HepG2 (cell line): ENCODE data around the gene SEC23IP. TPM values are rescaled to one million over a fixed set of nuclear protein-coding genes. Genes with fewer than 3 reads are reported as not detected.

Source experiments
- ATM ChIP-seq: fragments of 450-650 bp; IDR thresholded peaks from 2 replicates; pipeline ENCODE4 v1.7.1; 2017; ENCODE audit warnings: mild to moderate bottlenecking, borderline replicate concordance
- DMTF1 ChIP-seq: sonication (generic); formaldehyde crosslinking; IDR thresholded peaks from 2 replicates; pipeline ENCODE4 v1.4.0; 2020; ENCODE audit warnings: mild to moderate bottlenecking, missing genetic modification reagents
- FOXO1 ChIP-seq: sonication (generic); formaldehyde crosslinking; IDR thresholded peaks from 2 replicates; pipeline ENCODE4 v1.4.0; 2020; ENCODE audit warnings: missing genetic modification reagents
- GATA4 ChIP-seq: sonication (generic); IDR thresholded peaks from 2 replicates; pipeline ENCODE4 v1.6.1; 2016; ENCODE audit warnings: antibody characterized with exemption, low read depth, borderline replicate concordance
- KMT2B ChIP-seq: IDR thresholded peaks from 2 replicates; pipeline ENCODE4 v1.6.1; 2016; ENCODE audit warnings: missing genetic modification reagents, missing compliant biosample characterization
- NR2F2 ChIP-seq: IDR thresholded peaks from 2 replicates; pipeline ENCODE4 v1.6.1; 2012; ENCODE audit warnings: low read depth, inconsistent platforms, borderline replicate concordance
- PHF8 ChIP-seq: sonication (generic); formaldehyde crosslinking; IDR thresholded peaks from 2 replicates; pipeline ENCODE4 v1.5.0; 2020; ENCODE audit warnings: missing genetic modification reagents
- POLR2AphosphoS5 ChIP-seq: IDR thresholded peaks from 2 replicates; pipeline ENCODE4 v1.6.1; 2012; ENCODE audit warnings: low read depth, low read length
- SMC3 ChIP-seq: IDR thresholded peaks from 2 replicates; pipeline ENCODE4 v1.6.1; 2011; ENCODE audit warnings: low read length, improper control_type of control experiment
- TFAP4 ChIP-seq: sonication (generic); IDR thresholded peaks from 2 replicates; pipeline ENCODE4 v1.6.1; 2016; ENCODE audit warnings: low read depth, borderline replicate concordance
- TGIF2 ChIP-seq: IDR thresholded peaks from 2 replicates; pipeline ENCODE4 v1.6.1; 2016; ENCODE audit warnings: control low read depth, missing compliant biosample characterization
- ZFP91 ChIP-seq: sonication (generic); formaldehyde crosslinking; IDR thresholded peaks from 2 replicates; pipeline ENCODE4 v1.9.0; 2022; ENCODE audit warnings: missing genetic modification reagents, mild to moderate bottlenecking, borderline replicate concordance
- ZKSCAN1 ChIP-seq: fragments of 150-350 bp; IDR thresholded peaks from 2 replicates; pipeline ENCODE4 v1.6.1; 2014; ENCODE audit warnings: low read length
- ZNF143 ChIP-seq: sonication (generic); formaldehyde crosslinking; IDR thresholded peaks from 2 replicates; pipeline ENCODE4 v1.4.0; 2020; ENCODE audit warnings: missing genetic modification reagents
- ZNF180 ChIP-seq: sonication (generic); formaldehyde crosslinking; IDR thresholded peaks from 2 replicates; pipeline ENCODE4 v1.4.0; 2020; ENCODE audit warnings: low read depth, missing genetic modification reagents, borderline replicate concordance
- ZNF260 ChIP-seq: sonication (generic); formaldehyde crosslinking; IDR thresholded peaks from 2 replicates; pipeline ENCODE4 v1.4.0; 2020; ENCODE audit warnings: missing genetic modification reagents, low read depth, mild to moderate bottlenecking, borderline replicate concordance
- ZNF513 ChIP-seq: sonication (generic); formaldehyde crosslinking; conservative IDR thresholded peaks from 2 replicates; pipeline ENCODE4 v1.5.0; 2020; ENCODE audit warnings: missing genetic modification reagents
- ZNF704 ChIP-seq: sonication (generic); formaldehyde crosslinking; IDR thresholded peaks from 2 replicates; pipeline ENCODE4 v1.8.1; 2023; ENCODE audit warnings: mild to moderate bottlenecking, inconsistent platforms, moderate library complexity, missing genetic modification reagents, borderline replicate concordance
- ZNF776 ChIP-seq: sonication (generic); formaldehyde crosslinking; IDR thresholded peaks from 2 replicates; pipeline ENCODE4 v1.4.0; 2020; ENCODE audit warnings: mild to moderate bottlenecking, missing genetic modification reagents
- ZNF784 ChIP-seq: sonication (generic); formaldehyde crosslinking; IDR thresholded peaks from 2 replicates; pipeline ENCODE4 v1.5.1; 2020; ENCODE audit warnings: missing genetic modification reagents, mild to moderate bottlenecking, borderline replicate concordance
- polyA plus RNA-seq, 8 experiments: library from polyadenylated mRNA; depleted of rRNA in 3 of 8; stranded (reverse) in 7 of 8; unstranded in 1 of 8; fragments of >200 nt; fragmentation: Illumina TruSeq in 4 of 8; extraction: Trizol in 4 of 8; gene quantifications; 2 replicates each; pipeline versions ENCODE4 v1.2.1 to v1.2.3, GENCODE V29; 2011 to 2016; ENCODE audit warnings: low read depth in 4 of 8, missing spikeins in 1 of 8, mixed read lengths in 1 of 8; ENCODE audit not compliant: insufficient read depth in 1 of 8
- total RNA-seq, 5 experiments: library from RNA; depleted of rRNA; stranded (reverse); fragments of >200 nt; fragmentation: Illumina TruSeq; extraction: Trizol; gene quantifications; 2 replicates each; pipeline ENCODE4 v1.2.3, GENCODE V29; 2016; ENCODE audit warnings: low read depth in 1 of 5

SEC23IP gene
- total and polyA plus RNA-seq, 2 of the 13 experiments (the other 11 are each of a cell fraction or from before 2014, with no cell fraction given), result 32.3 to 57.7 TPM

GRCh38 chr10:119892188-119893065 is at the start of gene SEC23IP (continued):
- peak; percentile 93 for TF ChIP-seq POLR2AphosphoS5
- TF ChIP-seq ZKSCAN1, result no peak
- no peak for TF ChIP-seq DMTF1 (CRISPR knock-in tag)
- TF ChIP-seq KMT2B (CRISPR knock-in tag), result peak; percentile 94
- TF ChIP-seq GATA4, result peak; percentile 61; the same call in 1 of the 2 replicates
- peak; percentile 90; the same call in 1 of the 2 replicates for TF ChIP-seq ZFP91 (CRISPR knock-in tag)
- TF ChIP-seq SMC3, result no peak
- TF ChIP-seq ZNF776 (CRISPR knock-in tag), result peak; percentile 31; the same call in 1 of the 2 replicates
- no peak for TF ChIP-seq ZNF513 (CRISPR knock-in tag)
- peak; percentile 16; the same call in 1 of the 2 replicates for TF ChIP-seq TFAP4
- no peak for TF ChIP-seq ZNF180 (CRISPR knock-in tag)
- TF ChIP-seq ZNF704 (CRISPR knock-in tag), result peak; percentile 77
- no peak; the same call in 1 of the 2 replicates for TF ChIP-seq NR2F2
- peak; percentile 85 for TF ChIP-seq ZNF784 (CRISPR knock-in tag)
- peak; percentile 90 for TF ChIP-seq PHF8 (CRISPR knock-in tag)
- no peak for TF ChIP-seq ATM
- no peak for TF ChIP-seq ZNF260 (CRISPR knock-in tag)
- peak; percentile 88; the same call in 1 of the 2 replicates for TF ChIP-seq TGIF2 (CRISPR knock-in tag)
- TF ChIP-seq ZNF143, result peak; percentile 61
- TF ChIP-seq FOXO1, result peak; percentile 51
